A673 (cell line): Measurements from ENCODE around the gene AMH. TPM values are rescaled to one million over a fixed set of nuclear protein-coding genes. Genes with fewer than 3 reads are reported as not detected.

Experiments used
- BruUV-seq: library from RNA; stranded (reverse); fragments of 400-500 nt; replicated peaks from 2 replicates; lab custom pipeline; 2021; lab: Mats Ljungman, UMichigan
- CTCF ChIA-PET: fragments of 300-600 bp; sonication (Branson Sonifier 250); formaldehyde crosslinking; loops from one replicate; lab custom pipeline; 2022; ENCODE audit warnings: antibody characterized with exemption; lab: Charles Lee
- POLR2A ChIA-PET: fragments of 300-600 bp; sonication (Branson Sonifier 250); formaldehyde crosslinking; loops from one replicate; lab custom pipeline; 2022; ENCODE audit warnings: antibody characterized with exemption; ENCODE audit not compliant: low non-redundant PET; lab: Charles Lee
- DNase-seq: peaks from one replicate; pipeline ENCODE4 v3.0.0-alpha.2; 2015; ENCODE audit warnings: low spot score
- H3K27ac ChIP-seq: fragments of 200-600 bp; sonication (generic); 2 replicates; pipeline ENCODE4 v1.5.1; 2016; ENCODE audit warnings: mixed run types, low read depth, mild to moderate bottlenecking, mixed read lengths, antibody characterized with exemption, low read length; ENCODE audit not compliant: poor library complexity, severe bottlenecking
- H3K27me3 ChIP-seq: fragments of 200-600 bp; sonication (generic); replicated peaks from 2 replicates; pipeline ENCODE4 v1.6.1; 2017; ENCODE audit warnings: mixed run types, low read depth, mild to moderate bottlenecking, mixed read lengths, antibody characterized with exemption, low read length; ENCODE audit not compliant: insufficient read depth, poor library complexity
- H3K36me3 ChIP-seq: fragments of 200-600 bp; sonication (generic); 2 replicates; pipeline ENCODE4 v1.6.1; 2016; ENCODE audit warnings: mixed run types, mild to moderate bottlenecking, mixed read lengths, antibody characterized with exemption, low read length; ENCODE audit not compliant: insufficient read depth, poor library complexity, severe bottlenecking
- H3K4me1 ChIP-seq: fragments of 200-600 bp; sonication (generic); 2 replicates; pipeline ENCODE4 v1.6.1; 2017; ENCODE audit warnings: mixed run types, mild to moderate bottlenecking, mixed read lengths, antibody characterized with exemption, low read length; ENCODE audit not compliant: insufficient read depth, poor library complexity, severe bottlenecking
- H3K4me3 ChIP-seq: fragments of 200-600 bp; sonication (generic); 2 replicates; pipeline ENCODE4 v1.5.1; 2016; ENCODE audit warnings: low read depth, mixed run types, mild to moderate bottlenecking, mixed read lengths, low read length; ENCODE audit not compliant: poor library complexity, severe bottlenecking
- H3K9me3 ChIP-seq: fragments of 200-600 bp; sonication (generic); 2 replicates; pipeline ENCODE4 v1.6.1; 2016; ENCODE audit warnings: mixed run types, low read depth, mild to moderate bottlenecking, mixed read lengths, antibody characterized with exemption, low read length; ENCODE audit not compliant: poor library complexity, severe bottlenecking
- EZH2 ChIP-seq: fragments of 200-600 bp; sonication (generic); IDR thresholded peaks from 2 replicates; pipeline ENCODE4 v1.6.1; 2017; ENCODE audit warnings: borderline replicate concordance, low read depth, mild to moderate bottlenecking, mixed read lengths, antibody characterized with exemption, low read length; ENCODE audit not compliant: poor library complexity, severe bottlenecking
- intact Hi-C: fragments of 100-400 bp; cut with micrococcal nuclease; formaldehyde crosslinking; loops from one replicate; pipeline ENCODE4 v1.10.0; 2022; ENCODE audit not compliant: unreplicated experiment
- total RNA-seq: library from RNA; stranded (reverse); gene quantifications from 2 replicates; pipeline ENCODE4 v1.2.3, GENCODE V29; 2021
- TF ChIP-seq, protein P1 (sequence below): fragments of 300-800, 200-600 bp; sonication (generic); conservative IDR thresholded peaks from 2 replicates; pipeline ENCODE4 v1.5.1; 2017; ENCODE audit warnings: low read depth, mild to moderate bottlenecking, antibody characterized with exemption, low read length, moderate library complexity, mixed read lengths

The AMH gene
- total RNA-seq, 1 experiment from 2014 or later: 16.3 TPM

- CTCF ChIA-PET: no interaction called here
- POLR2A ChIA-PET: no interaction called here
- BruUV-seq: no TSS peak
- no peaks in the 10 kb centered on the region for H3K27me3 ChIP-seq
- TF ChIP-seq, protein P1, sequence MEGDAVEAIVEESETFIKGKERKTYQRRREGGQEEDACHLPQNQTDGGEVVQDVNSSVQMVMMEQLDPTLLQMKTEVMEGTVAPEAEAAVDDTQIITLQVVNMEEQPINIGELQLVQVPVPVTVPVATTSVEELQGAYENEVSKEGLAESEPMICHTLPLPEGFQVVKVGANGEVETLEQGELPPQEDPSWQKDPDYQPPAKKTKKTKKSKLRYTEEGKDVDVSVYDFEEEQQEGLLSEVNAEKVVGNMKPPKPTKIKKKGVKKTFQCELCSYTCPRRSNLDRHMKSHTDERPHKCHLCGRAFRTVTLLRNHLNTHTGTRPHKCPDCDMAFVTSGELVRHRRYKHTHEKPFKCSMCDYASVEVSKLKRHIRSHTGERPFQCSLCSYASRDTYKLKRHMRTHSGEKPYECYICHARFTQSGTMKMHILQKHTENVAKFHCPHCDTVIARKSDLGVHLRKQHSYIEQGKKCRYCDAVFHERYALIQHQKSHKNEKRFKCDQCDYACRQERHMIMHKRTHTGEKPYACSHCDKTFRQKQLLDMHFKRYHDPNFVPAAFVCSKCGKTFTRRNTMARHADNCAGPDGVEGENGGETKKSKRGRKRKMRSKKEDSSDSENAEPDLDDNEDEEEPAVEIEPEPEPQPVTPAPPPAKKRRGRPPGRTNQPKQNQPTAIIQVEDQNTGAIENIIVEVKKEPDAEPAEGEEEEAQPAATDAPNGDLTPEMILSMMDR: no peak
- H3K27ac ChIP-seq: no peak overlapping the region
- H3K9me3 ChIP-seq: no peaks in the 10 kb centered on the region
- peaks cover 7% of the 10 kb centered on the region for H3K36me3 ChIP-seq
- H3K4me1 ChIP-seq: no peaks in the 10 kb centered on the region
- intact Hi-C loops: no loop called here
- DNase-seq: no peak
- H3K4me3 ChIP-seq: no peak overlapping the region
Observed at GRCh38 chr19:2252055-2252796, 3.1 kb downstream of the AMH start.

- no peaks in the 10 kb centered on the region for H3K9me3 ChIP-seq
- DNase-seq: no peak
- CTCF ChIA-PET: interaction anchor here (0.9 kb wide), 1 partner anchor 9 kb away, joined by 4 read pairs; no protein-coding TSS in a partner anchor
- no TSS peak for BruUV-seq
- no peaks in the 10 kb centered on the region for H3K27me3 ChIP-seq
- TF ChIP-seq, protein P1: no peak
- TF ChIP-seq EZH2: no peak
- peaks cover 2% of the 10 kb centered on the region for H3K36me3 ChIP-seq
- H3K4me1 ChIP-seq: no peaks in the 10 kb centered on the region
- intact Hi-C loops: no loop called here
- H3K27ac ChIP-seq: no peak overlapping the region
- POLR2A ChIA-PET: no interaction called here
- no peak overlapping the region for H3K4me3 ChIP-seq
Observed at GRCh38 chr19:2252797-2253105, 3.6 kb downstream of the AMH start.

DNA sequence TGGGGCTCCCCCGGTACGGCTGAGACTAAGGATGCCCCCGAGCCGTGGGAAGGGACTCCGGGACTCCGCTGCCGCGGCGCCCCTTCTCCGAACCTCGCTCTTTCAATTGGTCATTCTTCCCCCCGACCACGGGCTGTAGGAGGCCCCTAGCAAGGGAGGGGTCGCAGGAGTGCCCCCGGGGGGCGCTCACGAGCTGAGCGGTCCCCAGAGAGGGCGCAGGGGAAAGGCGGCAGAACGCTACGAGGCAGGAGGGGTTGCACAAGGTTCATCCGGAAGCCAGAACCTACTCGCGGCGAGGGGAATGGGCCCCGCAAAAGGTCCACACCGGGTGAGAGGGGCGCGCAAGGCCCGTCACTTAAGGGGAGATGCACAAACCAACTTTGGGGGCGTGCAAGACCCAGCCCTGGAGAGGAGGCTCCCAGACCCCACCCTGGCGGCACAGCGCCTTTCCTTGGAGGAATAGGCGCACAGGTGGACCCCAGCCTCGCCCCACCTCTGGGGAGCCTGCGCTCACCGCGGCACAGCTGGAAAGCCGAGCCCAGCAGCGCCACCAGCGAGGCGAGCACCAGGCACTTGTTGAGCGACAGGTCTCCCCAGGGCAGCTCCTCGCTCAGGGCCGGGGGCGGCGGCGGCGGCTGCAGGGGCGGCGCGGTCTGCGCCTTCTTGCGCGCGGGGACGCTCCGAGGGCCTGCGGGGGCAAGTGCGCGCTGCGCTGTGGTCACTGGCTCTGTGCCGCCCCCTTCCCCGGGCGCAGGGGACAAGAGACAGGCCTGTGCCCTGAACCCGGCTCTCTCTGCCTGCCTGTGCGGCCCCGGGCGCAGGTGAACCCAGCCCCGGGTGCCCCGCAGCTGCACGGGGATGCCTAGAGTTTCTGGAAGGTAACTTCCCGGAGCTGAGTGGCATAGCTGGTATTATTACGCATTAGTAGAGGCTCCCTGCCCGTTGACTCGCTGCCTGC lies 4.3 kb downstream of the AMH start:
- Histone ChIP-seq H3K27ac (no peak overlapping the region), H3K4me1 (no peaks in the 10 kb centered on the region), H3K9me3 (no peaks in the 10 kb centered on the region), H3K36me3 (no peaks in the 10 kb centered on the region), H3K4me3 (no peak overlapping the region), H3K27me3 (no peaks in the 10 kb centered on the region)
- intact Hi-C loops: no loop called here
- no TSS peak for BruUV-seq
- CTCF ChIA-PET: interaction anchor here (0.6 to 0.9 kb wide), 2 partner anchors 9 to 112 kb away, joined by 3 to 4 read pairs; no protein-coding TSS in a partner anchor
- no peak for DNase-seq
- POLR2A ChIA-PET: interaction anchor here (0.6 kb wide), 2 partner anchors 80 to 95 kb away, joined by 4 to 7 read pairs; no protein-coding TSS in a partner anchor
- no peak for TF ChIP-seq EZH2
- TF ChIP-seq, protein P1: peak; percentile 48
